WTC11 (cell line): ENCODE data around the gene GSK3B.
"Not testable (repeated sequence)": the region's sequence is repeated elsewhere in the genome, so short reads cannot be mapped to it uniquely, and the experiment has no call there.

Experiments used
- ETV6 ChIP-seq: sonication (generic); formaldehyde crosslinking; IDR thresholded peaks from 2 replicates; pipeline ENCODE4 v1.8.1; 2022; ENCODE audit warnings: mild to moderate bottlenecking, missing genetic modification reagents
- GABPB1 ChIP-seq: sonication (generic); formaldehyde crosslinking; IDR thresholded peaks from 2 replicates; pipeline ENCODE4 v1.8.1; 2023; ENCODE audit warnings: mild to moderate bottlenecking, missing genetic modification reagents
- IRF2 ChIP-seq: sonication (generic); formaldehyde crosslinking; IDR thresholded peaks from 2 replicates; pipeline ENCODE4 v1.8.0; 2022; ENCODE audit warnings: low read depth, missing genetic modification reagents, borderline replicate concordance
- JUN ChIP-seq: sonication (generic); formaldehyde crosslinking; IDR thresholded peaks from 2 replicates; pipeline ENCODE4 v1.8.0; 2023; ENCODE audit warnings: mild to moderate bottlenecking, missing genetic modification reagents
- SP1 ChIP-seq: sonication (generic); formaldehyde crosslinking; conservative IDR thresholded peaks from 2 replicates; pipeline ENCODE4 v1.8.1; 2022; ENCODE audit warnings: missing genetic modification reagents
- TCF7 ChIP-seq: sonication (generic); formaldehyde crosslinking; IDR thresholded peaks from 2 replicates; pipeline ENCODE4 v1.8.0; 2022; ENCODE audit warnings: mild to moderate bottlenecking, low read depth, missing genetic modification reagents, moderate library complexity
- ZNF263 ChIP-seq: sonication (generic); formaldehyde crosslinking; IDR thresholded peaks from 2 replicates; pipeline ENCODE4 v1.8.1; 2022; ENCODE audit warnings: low read depth, mild to moderate bottlenecking, moderate library complexity, missing genetic modification reagents
- ZNF317 ChIP-seq: sonication (generic); formaldehyde crosslinking; IDR thresholded peaks from 2 replicates; pipeline ENCODE4 v1.8.1; 2023; ENCODE audit warnings: low read depth, mild to moderate bottlenecking, moderate library complexity, missing genetic modification reagents, borderline replicate concordance
- ZNF423 ChIP-seq: fragments of 250-450 bp; sonication (Bioruptor Pico); IDR thresholded peaks from 2 replicates; pipeline ENCODE4 v2.1.2; 2022; ENCODE audit warnings: mild to moderate bottlenecking, moderate library complexity
- TF ChIP-seq, protein P1 (sequence below): sonication (generic); formaldehyde crosslinking; IDR thresholded peaks from 2 replicates; pipeline ENCODE4 v1.8.1; 2022; ENCODE audit warnings: low read depth, missing genetic modification reagents, borderline replicate concordance
- TF ChIP-seq, protein P2 (sequence below): sonication (generic); formaldehyde crosslinking; IDR thresholded peaks from 2 replicates; pipeline ENCODE4 v1.8.1; 2023; ENCODE audit warnings: mild to moderate bottlenecking, missing genetic modification reagents
- TF ChIP-seq, protein P3 (sequence below): fragments of 200-600 bp; IDR thresholded peaks from 2 replicates; pipeline ENCODE4 v1.8.0; 2022; ENCODE audit warnings: antibody characterized with exemption
- TF ChIP-seq, protein P4 (sequence below): sonication (generic); formaldehyde crosslinking; IDR thresholded peaks from 2 replicates; pipeline ENCODE4 v1.8.1; 2023; ENCODE audit warnings: mild to moderate bottlenecking, missing genetic modification reagents, moderate library complexity
- TF ChIP-seq, protein P5 (sequence below): sonication (generic); formaldehyde crosslinking; IDR thresholded peaks from 2 replicates; pipeline ENCODE4 v1.8.1; 2022; ENCODE audit warnings: mild to moderate bottlenecking, moderate library complexity, missing genetic modification reagents

DNA sequence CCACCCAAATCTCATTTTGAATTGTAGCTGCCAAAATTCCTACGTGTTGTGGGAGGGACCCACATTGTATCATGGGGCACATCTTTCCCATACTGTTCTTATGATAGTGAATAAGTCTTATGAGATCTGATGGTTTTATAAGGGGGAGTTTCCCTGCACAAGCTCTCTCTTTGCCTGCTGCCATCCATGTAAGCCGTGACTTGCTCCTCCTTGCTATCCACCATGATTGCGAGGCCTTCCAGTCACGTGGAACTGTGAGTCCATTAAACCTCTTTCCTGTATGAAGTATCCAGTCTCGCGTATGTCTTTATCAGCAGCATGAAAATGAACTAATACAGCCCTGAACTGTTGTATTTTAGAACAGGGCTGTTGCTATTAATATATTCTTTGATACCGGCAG is 40.6 kb downstream of the GSK3B start:
- TF ChIP-seq, protein P1, sequence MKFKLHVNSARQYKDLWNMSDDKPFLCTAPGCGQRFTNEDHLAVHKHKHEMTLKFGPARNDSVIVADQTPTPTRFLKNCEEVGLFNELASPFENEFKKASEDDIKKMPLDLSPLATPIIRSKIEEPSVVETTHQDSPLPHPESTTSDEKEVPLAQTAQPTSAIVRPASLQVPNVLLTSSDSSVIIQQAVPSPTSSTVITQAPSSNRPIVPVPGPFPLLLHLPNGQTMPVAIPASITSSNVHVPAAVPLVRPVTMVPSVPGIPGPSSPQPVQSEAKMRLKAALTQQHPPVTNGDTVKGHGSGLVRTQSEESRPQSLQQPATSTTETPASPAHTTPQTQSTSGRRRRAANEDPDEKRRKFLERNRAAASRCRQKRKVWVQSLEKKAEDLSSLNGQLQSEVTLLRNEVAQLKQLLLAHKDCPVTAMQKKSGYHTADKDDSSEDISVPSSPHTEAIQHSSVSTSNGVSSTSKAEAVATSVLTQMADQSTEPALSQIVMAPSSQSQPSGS (CRISPR knock-in tag): not testable (repeated sequence)
- TF ChIP-seq, protein P2, sequence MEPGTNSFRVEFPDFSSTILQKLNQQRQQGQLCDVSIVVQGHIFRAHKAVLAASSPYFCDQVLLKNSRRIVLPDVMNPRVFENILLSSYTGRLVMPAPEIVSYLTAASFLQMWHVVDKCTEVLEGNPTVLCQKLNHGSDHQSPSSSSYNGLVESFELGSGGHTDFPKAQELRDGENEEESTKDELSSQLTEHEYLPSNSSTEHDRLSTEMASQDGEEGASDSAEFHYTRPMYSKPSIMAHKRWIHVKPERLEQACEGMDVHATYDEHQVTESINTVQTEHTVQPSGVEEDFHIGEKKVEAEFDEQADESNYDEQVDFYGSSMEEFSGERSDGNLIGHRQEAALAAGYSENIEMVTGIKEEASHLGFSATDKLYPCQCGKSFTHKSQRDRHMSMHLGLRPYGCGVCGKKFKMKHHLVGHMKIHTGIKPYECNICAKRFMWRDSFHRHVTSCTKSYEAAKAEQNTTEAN (CRISPR knock-in tag): not testable (repeated sequence)
- TF ChIP-seq, protein P3, sequence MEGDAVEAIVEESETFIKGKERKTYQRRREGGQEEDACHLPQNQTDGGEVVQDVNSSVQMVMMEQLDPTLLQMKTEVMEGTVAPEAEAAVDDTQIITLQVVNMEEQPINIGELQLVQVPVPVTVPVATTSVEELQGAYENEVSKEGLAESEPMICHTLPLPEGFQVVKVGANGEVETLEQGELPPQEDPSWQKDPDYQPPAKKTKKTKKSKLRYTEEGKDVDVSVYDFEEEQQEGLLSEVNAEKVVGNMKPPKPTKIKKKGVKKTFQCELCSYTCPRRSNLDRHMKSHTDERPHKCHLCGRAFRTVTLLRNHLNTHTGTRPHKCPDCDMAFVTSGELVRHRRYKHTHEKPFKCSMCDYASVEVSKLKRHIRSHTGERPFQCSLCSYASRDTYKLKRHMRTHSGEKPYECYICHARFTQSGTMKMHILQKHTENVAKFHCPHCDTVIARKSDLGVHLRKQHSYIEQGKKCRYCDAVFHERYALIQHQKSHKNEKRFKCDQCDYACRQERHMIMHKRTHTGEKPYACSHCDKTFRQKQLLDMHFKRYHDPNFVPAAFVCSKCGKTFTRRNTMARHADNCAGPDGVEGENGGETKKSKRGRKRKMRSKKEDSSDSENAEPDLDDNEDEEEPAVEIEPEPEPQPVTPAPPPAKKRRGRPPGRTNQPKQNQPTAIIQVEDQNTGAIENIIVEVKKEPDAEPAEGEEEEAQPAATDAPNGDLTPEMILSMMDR: not testable (repeated sequence)
- TF ChIP-seq IRF2 (CRISPR knock-in tag); ZNF263 (CRISPR knock-in tag); JUN (CRISPR knock-in tag); ZNF317 (CRISPR knock-in tag); SP1 (CRISPR knock-in tag); GABPB1; ETV6; TCF7 (CRISPR knock-in tag); ZNF423 (CRISPR knock-in tag): not testable (repeated sequence)
- TF ChIP-seq, protein P4, sequence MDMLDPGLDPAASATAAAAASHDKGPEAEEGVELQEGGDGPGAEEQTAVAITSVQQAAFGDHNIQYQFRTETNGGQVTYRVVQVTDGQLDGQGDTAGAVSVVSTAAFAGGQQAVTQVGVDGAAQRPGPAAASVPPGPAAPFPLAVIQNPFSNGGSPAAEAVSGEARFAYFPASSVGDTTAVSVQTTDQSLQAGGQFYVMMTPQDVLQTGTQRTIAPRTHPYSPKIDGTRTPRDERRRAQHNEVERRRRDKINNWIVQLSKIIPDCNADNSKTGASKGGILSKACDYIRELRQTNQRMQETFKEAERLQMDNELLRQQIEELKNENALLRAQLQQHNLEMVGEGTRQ: not testable (repeated sequence)
- TF ChIP-seq, protein P5, sequence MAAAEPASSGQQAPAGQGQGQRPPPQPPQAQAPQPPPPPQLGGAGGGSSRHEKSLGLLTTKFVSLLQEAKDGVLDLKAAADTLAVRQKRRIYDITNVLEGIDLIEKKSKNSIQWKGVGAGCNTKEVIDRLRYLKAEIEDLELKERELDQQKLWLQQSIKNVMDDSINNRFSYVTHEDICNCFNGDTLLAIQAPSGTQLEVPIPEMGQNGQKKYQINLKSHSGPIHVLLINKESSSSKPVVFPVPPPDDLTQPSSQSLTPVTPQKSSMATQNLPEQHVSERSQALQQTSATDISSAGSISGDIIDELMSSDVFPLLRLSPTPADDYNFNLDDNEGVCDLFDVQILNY (CRISPR knock-in tag): not testable (repeated sequence)
